ENCODE data around the gene PPP3CB. TPM values are rescaled to one million over a fixed set of nuclear protein-coding genes. Genes with fewer than 3 reads are reported as not detected.

PPP3CB gene
- polyA plus RNA-seq, 3 donors = 65.5 to 66.2 (median 66.0) TPM

DNA sequence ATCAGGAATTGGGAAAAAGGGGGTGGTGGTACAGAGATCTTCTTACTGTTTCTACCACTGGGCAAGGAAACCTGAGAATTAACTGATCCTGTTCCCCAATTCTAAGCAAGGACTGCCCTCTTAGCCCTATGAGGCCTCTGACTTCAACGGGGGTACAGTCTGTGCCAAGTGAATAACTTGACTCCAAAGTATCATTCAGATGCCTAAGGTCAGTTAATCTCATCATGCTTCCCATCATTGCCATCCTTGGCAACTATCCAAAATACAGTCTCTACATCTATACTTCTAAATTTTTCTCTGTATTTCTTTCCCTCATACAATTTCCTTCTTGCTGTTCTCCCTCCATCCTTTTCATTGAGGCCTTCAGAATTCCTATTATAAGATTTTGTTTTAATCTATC is 10.5 kb downstream of the PPP3CB start:
- no peak for DNase-seq (ENCODE audit: low read depth in 3 of 3, low spot score in 2 of 3)

DNA sequence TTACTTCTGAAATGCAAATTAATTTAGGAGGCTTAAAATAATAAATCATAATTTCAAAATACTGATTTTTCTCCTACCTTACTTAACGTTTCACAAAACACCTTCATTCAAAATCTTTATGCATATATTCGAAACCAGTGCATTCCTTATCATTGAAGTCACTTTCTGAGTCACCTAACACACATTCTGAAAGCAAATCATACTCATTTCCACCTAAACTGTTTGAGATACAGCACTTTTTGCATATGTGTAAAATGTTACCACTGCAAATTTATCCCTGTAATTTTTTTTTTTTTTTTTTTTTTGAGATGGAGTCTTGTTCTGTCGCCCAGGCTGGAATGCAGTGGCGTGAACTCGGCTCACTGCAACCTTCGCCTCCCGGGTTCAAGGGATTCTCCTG is 15.7 kb downstream of the PPP3CB start:
- no peak for DNase-seq (ENCODE audit: low read depth in 3 of 3, low spot score in 2 of 3)

DNA sequence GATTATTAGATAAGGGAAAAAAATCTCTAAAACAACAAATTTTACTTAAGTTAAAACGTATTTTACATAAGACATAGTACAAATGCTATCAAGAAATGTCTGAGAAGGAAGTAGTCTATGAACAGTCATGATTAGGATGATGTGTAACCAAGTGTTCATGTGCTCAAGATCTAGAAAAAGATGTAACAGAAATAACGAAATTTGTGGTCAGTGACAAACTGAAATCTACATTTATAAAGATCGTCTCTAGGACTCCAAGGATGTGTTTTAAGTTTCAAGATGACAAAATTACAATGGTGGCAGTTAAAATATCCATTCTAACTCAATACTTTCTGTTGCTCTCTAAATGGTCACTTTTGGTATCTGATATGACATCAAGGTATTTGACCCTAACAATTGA is 17.2 kb downstream of the PPP3CB start:
- no peak for DNase-seq (ENCODE audit: low read depth in 3 of 3, low spot score in 2 of 3)

GRCh38 chr10:73471226-73471625 is 24.6 kb downstream of the PPP3CB start:
- no peak for DNase-seq (ENCODE audit: low read depth in 3 of 3, low spot score in 2 of 3)

GRCh38 chr10:73469579-73469978 is 26.2 kb downstream of the PPP3CB start:
- no peak for DNase-seq (ENCODE audit: low read depth in 3 of 3, low spot score in 2 of 3)

GRCh38 chr10:73467206-73467605 is 28.6 kb downstream of the PPP3CB start:
- DNase-seq (ENCODE audit: low read depth in 3 of 3, low spot score in 2 of 3) = no peak

DNA sequence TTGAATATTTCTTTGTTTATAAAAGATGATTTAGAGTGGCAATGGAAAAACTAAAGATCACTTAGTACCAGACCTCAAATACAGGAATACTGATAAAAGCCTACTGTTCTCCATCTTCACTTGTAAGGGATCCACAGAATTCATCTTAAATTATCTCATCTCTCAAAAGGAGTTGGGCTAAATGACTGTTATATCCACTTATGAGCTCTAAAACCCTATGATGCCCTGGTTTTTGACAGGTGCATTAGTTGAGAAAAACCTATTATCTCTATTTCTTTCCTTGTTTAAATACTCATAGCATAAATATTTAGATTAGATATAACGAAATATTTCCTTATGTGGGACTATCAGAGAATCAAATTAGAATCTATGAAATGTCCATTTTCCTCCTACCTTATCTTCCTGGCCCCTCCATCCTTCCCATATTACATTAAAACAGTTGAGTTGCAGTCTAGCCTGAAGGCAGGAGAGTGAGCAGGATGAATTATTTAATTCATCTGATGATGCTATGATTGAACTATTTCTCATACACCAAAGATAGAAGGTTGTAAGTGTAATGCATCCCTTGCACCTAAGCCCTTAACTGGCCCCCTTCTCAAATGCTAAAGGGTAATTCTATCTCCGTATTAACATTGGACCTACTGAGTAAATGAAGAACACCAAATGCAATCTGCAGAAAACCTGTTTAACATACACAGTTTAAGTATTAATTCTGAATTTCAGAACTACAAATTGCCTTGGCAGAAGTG is 29.7 kb downstream of the PPP3CB start:
- DNase-seq (ENCODE audit: low read depth in 3 of 3, low spot score in 2 of 3) = no peak

DNA sequence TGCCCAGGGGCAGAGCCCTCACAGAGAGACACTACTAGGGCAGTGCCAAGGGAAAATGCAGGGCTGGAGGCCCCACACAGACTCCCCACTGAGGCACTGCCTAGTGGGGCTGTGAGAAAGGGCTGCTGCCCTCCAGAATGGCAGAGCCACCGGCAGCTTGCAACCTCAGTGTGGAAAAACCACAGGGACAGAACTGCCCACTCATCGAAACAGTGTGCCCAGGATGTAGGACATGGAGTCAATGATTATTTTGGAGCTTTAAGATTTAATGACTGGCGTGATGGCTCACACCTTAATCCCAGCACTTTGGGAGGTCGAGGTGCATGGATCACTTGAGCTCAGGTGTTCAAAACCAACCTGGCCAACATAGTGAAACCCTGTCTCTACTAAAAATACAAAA is 34.9 kb downstream of the PPP3CB start:
- DNase-seq (ENCODE audit: low read depth in 3 of 3, low spot score in 2 of 3) = no peak

DNA sequence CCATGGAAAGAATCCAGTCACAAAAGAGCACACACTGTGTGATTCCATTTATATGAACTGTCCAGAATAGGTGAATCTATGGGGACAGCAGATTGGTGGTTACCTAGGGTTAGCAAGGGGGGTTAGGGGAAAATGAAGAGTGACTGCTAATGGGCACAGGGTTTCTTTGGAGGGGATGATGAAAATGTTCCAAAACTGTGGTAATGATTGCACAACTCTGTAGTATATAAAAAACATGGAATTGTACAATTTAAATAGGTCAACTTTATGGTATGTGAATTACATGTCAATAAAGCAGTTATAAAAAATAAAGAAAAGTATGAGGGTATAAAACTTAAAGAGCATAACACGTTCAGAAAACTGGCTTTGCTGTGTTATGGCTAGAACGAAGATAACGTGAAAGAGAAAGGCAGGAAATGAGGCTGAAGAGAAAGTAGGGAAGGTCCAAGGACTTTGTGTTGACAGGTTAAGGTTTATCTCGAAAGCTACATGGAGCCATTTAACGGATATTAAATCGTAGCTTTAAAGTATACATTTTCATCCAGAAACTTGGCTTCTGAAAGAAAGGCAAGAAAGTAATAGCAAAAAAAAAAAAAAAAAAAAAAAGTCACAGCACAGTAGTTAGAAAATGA is 36.0 kb downstream of the PPP3CB start:
- DNase-seq (ENCODE audit: low read depth in 3 of 3, low spot score in 2 of 3) = no peak

- no peak for DNase-seq (ENCODE audit: low read depth in 3 of 3, low spot score in 2 of 3)
Measured at GRCh38 chr10:73456187-73456890, 39.5 kb downstream of the PPP3CB start.

DNA sequence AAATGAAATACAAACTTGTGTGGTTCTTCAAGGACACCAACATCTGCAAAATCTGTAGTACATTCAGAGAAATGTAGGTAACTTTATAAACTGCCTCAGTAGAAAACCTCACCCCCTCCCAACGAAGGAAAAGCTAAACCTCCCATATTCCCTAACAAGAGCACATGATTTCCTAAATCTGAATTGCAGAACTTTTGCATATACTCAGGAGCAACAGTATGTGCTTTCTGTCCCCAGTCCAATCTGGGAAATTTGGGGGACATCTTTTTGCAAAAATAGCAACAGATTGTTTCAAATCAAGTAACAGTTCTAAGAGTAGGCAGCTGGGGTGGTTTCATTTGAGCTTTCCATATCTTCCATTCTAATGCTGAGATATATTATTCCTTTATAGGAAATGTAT is 46.7 kb downstream of the PPP3CB start:
- DNase-seq (ENCODE audit: low read depth in 3 of 3, low spot score in 2 of 3) = no peak

DNA sequence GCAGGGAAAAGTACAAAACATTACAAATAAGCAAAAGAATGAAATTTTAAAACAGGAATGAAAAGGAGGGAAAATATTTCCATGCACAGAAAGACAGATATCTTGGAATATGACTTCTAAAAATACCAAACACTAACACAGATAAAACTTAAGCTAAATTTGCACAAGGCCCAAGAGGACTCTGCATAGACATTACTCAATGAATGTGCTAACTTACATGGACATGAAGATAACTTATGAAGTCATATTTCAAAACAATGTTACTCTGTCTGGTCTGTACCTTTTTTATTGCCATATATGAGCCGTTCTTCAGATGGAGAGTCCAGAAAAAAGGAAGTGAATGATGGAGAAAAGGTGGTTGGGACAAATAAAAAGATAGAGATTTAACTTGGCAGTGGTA is 47.4 kb downstream of the PPP3CB start:
- no peak for DNase-seq (ENCODE audit: low read depth in 3 of 3, low spot score in 2 of 3)

- DNase-seq (ENCODE audit: low read depth in 3 of 3, low spot score in 2 of 3) = no peak
Measured at GRCh38 chr10:73446926-73447325, 48.9 kb downstream of the PPP3CB start.

- no peak for DNase-seq (ENCODE audit: low read depth in 3 of 3, low spot score in 2 of 3)
Measured at GRCh38 chr10:73444457-73444856, 51.4 kb downstream of the PPP3CB start.

- DNase-seq (ENCODE audit: low read depth in 3 of 3, low spot score in 2 of 3) = no peak
Measured at GRCh38 chr10:73439605-73440312, 56.1 kb downstream of the PPP3CB start.

GRCh38 chr10:73439055-73439454 is 56.8 kb downstream of the PPP3CB start:
- no peak for DNase-seq (ENCODE audit: low read depth in 3 of 3, low spot score in 2 of 3)

- no peak for DNase-seq (ENCODE audit: low read depth in 3 of 3, low spot score in 2 of 3)
Measured at GRCh38 chr10:73433538-73433867, 62.3 kb downstream of the PPP3CB start, which contains the start of gene MSS51. Gene MSS51 (minus strand): TSS chr10:73433561. CDS start chr10:73428284, 5,277 bp downstream.

GRCh38 chr10:73432646-73433537 is 62.9 kb downstream of the PPP3CB start:
- no peak for DNase-seq (ENCODE audit: low read depth in 3 of 3, low spot score in 2 of 3)

DNA sequence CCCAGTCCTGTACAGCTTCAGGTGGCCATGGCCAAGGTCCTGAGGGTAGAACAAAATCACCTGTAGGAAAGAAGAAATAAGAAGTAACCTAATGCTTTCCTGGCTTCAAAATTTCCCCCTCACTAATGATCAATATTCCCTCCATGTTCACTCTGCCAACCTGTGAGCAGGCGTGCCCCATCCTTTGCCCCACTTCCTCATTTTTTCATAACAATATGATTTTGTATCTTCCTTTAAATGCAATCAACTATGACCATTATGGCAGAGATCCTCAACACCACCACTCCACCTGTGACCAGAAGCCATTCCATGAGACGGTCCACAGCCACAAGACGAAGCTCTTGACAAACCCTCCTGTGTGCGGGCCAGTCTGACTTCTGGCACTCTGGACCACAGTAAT is 69.5 kb downstream of the PPP3CB start:
- no peak for DNase-seq (ENCODE audit: low read depth in 3 of 3, low spot score in 2 of 3)

DNA sequence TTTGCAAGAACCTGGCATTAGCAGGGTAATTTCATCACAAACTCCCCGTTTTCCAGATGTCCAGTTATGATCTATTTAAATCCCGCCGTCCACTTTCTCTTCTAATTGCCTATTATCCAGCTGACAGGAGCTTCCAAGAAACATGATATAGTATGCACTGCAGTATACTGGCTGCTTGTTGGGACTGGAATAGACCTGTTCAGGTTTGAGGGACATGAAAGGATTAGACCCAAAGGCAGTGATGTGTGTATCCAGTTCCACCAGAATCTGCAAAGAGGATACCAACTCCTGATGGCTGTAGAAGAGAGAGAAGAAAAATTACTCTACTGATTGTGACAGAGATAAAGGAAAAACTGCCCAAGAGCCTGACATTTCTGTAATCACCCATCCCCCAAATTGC is 71.3 kb downstream of the PPP3CB start:
- no peak for DNase-seq (ENCODE audit: low read depth in 3 of 3, low spot score in 2 of 3)

All from right renal cortex interstitium (tissue), 3 donors.